GM12891 (cell line): Measurements from ENCODE around the gene GFM1.

Source experiments
- POLR2A ChIP-seq: IDR thresholded peaks from 2 replicates; pipeline ENCODE4 v1.6.1; 2011; ENCODE audit warnings: low read depth, low read length, control low read depth
- POLR2AphosphoS5 ChIP-seq: IDR thresholded peaks from 2 replicates; pipeline ENCODE4 v1.6.1; 2011; ENCODE audit warnings: low read depth, low read length, control low read depth
- TAF1 ChIP-seq: IDR thresholded peaks from 2 replicates; pipeline ENCODE4 v1.6.1; 2011; ENCODE audit warnings: low read depth, low read length, control low read depth

DNA sequence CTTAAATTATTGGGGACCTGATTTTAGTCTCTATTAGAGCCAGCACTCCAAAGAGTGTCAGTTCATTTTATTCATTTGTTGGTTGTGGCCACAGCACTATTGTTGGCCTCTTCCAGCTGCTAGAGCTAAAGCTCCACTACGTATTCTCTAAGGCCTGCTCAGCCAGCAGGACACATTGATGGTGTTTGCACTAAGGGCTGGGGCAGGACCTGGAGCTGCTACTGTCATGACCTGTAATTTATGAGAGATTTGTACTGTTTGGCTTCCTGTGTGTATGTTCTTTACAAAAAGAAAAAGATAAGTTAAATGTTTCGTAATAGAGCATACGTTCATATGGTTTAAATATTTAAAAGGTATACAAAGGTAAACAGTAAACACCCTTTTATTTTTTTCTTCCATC, 8.1 kb downstream of the GFM1 start:
- TF ChIP-seq POLR2A (no peak), TAF1 (no peak), POLR2AphosphoS5 (no peak)
